Peyer's patch (tissue), 4 donors: ENCODE data around the gene SPRYD7. TPM values are rescaled to one million over a fixed set of nuclear protein-coding genes. Genes with fewer than 3 reads are reported as not detected.

Experiments used
- DNase-seq, 3 donors: peaks; one replicate each; pipeline ENCODE4 v3.0.0-alpha.2; 2017 to 2019
- H3K27ac ChIP-seq, 4 donors: fragments of 200-600 bp; sonication (generic); one replicate each; pipeline ENCODE4 v1.5.1; 2016 to 2019
- H3K27me3 ChIP-seq, 2 donors: fragments of 200-600 bp; sonication (generic); one replicate each; pipeline ENCODE4 v1.5.1; 2019
- H3K36me3 ChIP-seq, 3 donors: fragments of 200-600 bp; sonication (generic); one replicate each; pipeline ENCODE4 v1.5.1; 2016 to 2019
- H3K4me1 ChIP-seq, 4 donors: fragments of 200-600 bp; sonication (generic); one replicate each; pipeline ENCODE4 v1.5.1; 2016 to 2019
- H3K4me3 ChIP-seq, 4 donors: fragments of 200-600 bp; sonication (generic); 1 replicate in 3 of 4; 2 replicates in 1 of 4; pipeline ENCODE4 v1.5.1; 2016 to 2019; ENCODE audit warnings: mild to moderate bottlenecking in 1 of 4
- H3K9me3 ChIP-seq, 4 donors: fragments of 200-600 bp; sonication (generic); one replicate each; pipeline ENCODE4 v1.5.1; 2016 to 2019; ENCODE audit warnings: mild to moderate bottlenecking in 1 of 4
- CTCF ChIP-seq, 6 experiments: fragments of 450-650 bp in 4 of 6; fragments of 200-600 bp in 2 of 6; sonication (generic) in 1 of 6; IDR thresholded peaks; one replicate each; pipeline ENCODE4 v1.5.1; 2017 to 2019; ENCODE audit warnings: antibody characterized with exemption in 6 of 6, mild to moderate bottlenecking in 3 of 6, moderate library complexity in 1 of 6
- POLR2A ChIP-seq, 2 donors: fragments of 450-650 bp; IDR thresholded peaks; one replicate each; pipeline ENCODE4 v1.5.1; 2017; ENCODE audit warnings: antibody characterized with exemption in 2 of 2, mild to moderate bottlenecking in 2 of 2, moderate library complexity in 2 of 2
- total RNA-seq, 4 donors: library from RNA; depleted of rRNA; stranded (reverse); fragments of >200 nt; gene quantifications; one replicate each; pipeline ENCODE4 v1.1.0, GENCODE V29; 2016

SPRYD7 gene
- total RNA-seq, 4 donors from 2014 or later: 5.8 to 10.3 (median 7.3) TPM

- Histone ChIP-seq H3K4me1 (no peaks in the 10 kb centered on the region), H3K27me3 (no peaks in the 10 kb centered on the region), H3K4me3 (no peak overlapping the region), H3K27ac (no peak overlapping the region), H3K36me3 (peaks cover 0 to 15% (median 0%) of the 10 kb centered on the region in 3 donors), H3K9me3 (no peaks in the 10 kb centered on the region)
- no peak for DNase-seq
- TF ChIP-seq CTCF (IDR thresholded peaks at IDR 0.05) (no peak), POLR2A (IDR thresholded peaks at IDR 0.05) (no peak)
Observed at GRCh38 chr13:49908637-49909036, 27.5 kb downstream of the SPRYD7 start.

GRCh38 chr13:49904729-49905456 is 31.2 kb downstream of the SPRYD7 start:
- DNase-seq: no peak
- no peak overlapping the region for H3K4me3 ChIP-seq

GRCh38 chr13:49898792-49899191 is 37.3 kb downstream of the SPRYD7 start:
- Histone ChIP-seq H3K27ac (no peak overlapping the region), H3K4me3 (no peak overlapping the region), H3K36me3 (no peaks in the 10 kb centered on the region), H3K9me3 (no peaks in the 10 kb centered on the region), H3K27me3 (no peaks in the 10 kb centered on the region), H3K4me1 (no peaks in the 10 kb centered on the region)
- TF ChIP-seq CTCF (IDR thresholded peaks at IDR 0.05): no peak
- no peak for TF ChIP-seq POLR2A (IDR thresholded peaks at IDR 0.05)
- no peak for DNase-seq

More at GRCh38 chr13:49904729-49905456, 31.2 kb downstream of the SPRYD7 start:
- Histone ChIP-seq H3K4me1 (no peaks in the 10 kb centered on the region), H3K36me3 (no peaks in the 10 kb centered on the region), H3K27ac (no peak overlapping the region), H3K27me3 (no peaks in the 10 kb centered on the region), H3K9me3 (no peaks in the 10 kb centered on the region)
- TF ChIP-seq CTCF (IDR thresholded peaks at IDR 0.05) (no peak), POLR2A (IDR thresholded peaks at IDR 0.05) (no peak)

GRCh38 chr13:49897713-49898112 is 38.4 kb downstream of the SPRYD7 start:
- H3K4me1 ChIP-seq: no peaks in the 10 kb centered on the region
- no peak overlapping the region for H3K4me3 ChIP-seq
- no peaks in the 10 kb centered on the region for H3K36me3 ChIP-seq
- H3K9me3 ChIP-seq: no peaks in the 10 kb centered on the region
- H3K27ac ChIP-seq: no peak overlapping the region
- DNase-seq: no peak
- no peaks in the 10 kb centered on the region for H3K27me3 ChIP-seq
- no peak for TF ChIP-seq POLR2A (IDR thresholded peaks at IDR 0.05)
- no peak for TF ChIP-seq CTCF (IDR thresholded peaks at IDR 0.05)

DNA sequence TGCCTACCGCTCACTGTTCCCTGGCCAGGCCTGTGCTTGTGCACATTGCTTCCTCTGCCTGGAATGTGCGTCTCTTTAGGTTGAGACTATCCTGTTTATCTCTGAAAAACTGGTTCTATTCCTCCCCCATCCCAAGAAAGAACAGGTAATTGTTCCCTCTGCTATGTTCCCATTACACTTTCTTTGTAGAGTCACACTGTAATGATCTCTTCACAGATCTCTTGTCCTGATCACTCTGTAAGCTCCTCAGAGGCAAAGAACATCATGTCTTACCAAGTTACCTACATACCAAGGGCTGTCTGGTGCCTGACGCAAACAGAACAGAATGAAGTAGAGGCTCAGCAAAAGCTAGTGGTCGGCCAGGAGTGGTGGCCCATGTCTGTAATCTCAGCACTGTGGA is 40.3 kb downstream of the SPRYD7 start:
- no peak for TF ChIP-seq POLR2A (IDR thresholded peaks at IDR 0.05)
- no peak for TF ChIP-seq CTCF (IDR thresholded peaks at IDR 0.05)
- DNase-seq: no peak
- Histone ChIP-seq H3K36me3 (no peaks in the 10 kb centered on the region), H3K27ac (no peak overlapping the region), H3K4me3 (no peak overlapping the region), H3K27me3 (no peaks in the 10 kb centered on the region), H3K4me1 (no peaks in the 10 kb centered on the region), H3K9me3 (no peaks in the 10 kb centered on the region)
